OCI-LY1 (cell line): Measurements from ENCODE around the gene IP6K3.

ENCODE experiments used
- H2AFZ ChIP-seq: fragments of 200-600 bp; sonication (generic), shearing (Covaris generic); 2 replicates; pipeline ENCODE4 v1.6.0; 2014; ENCODE audit warnings: antibody characterized with exemption, mild to moderate bottlenecking, low read length
- H3F3A ChIP-seq: fragments of 200-600 bp; sonication (generic), shearing (Covaris generic); 2 replicates; pipeline ENCODE4 v1.6.0; 2014; ENCODE audit warnings: mild to moderate bottlenecking, antibody characterized with exemption, low read length, moderate library complexity; ENCODE audit not compliant: insufficient read depth
- H3K27ac ChIP-seq: fragments of 200-600 bp; sonication (generic); 2 replicates; pipeline ENCODE4 v1.5.1; 2014; ENCODE audit warnings: low read length, mixed run types, mild to moderate bottlenecking, low read depth; ENCODE audit not compliant: poor library complexity, severe bottlenecking
- H3K27me3 ChIP-seq: fragments of 200-600 bp; sonication (generic); 2 replicates; pipeline ENCODE4 v1.6.0; 2014; ENCODE audit warnings: antibody characterized with exemption, mild to moderate bottlenecking, low read length, moderate library complexity; ENCODE audit not compliant: insufficient read depth
- H3K36me3 ChIP-seq: fragments of 200-600 bp; sonication (generic); 2 replicates; pipeline ENCODE4 v1.6.1; 2014; ENCODE audit warnings: mild to moderate bottlenecking, antibody characterized with exemption, low read length, moderate library complexity, mixed read lengths; ENCODE audit not compliant: insufficient read depth
- H3K4me1 ChIP-seq: fragments of 200-600 bp; sonication (generic); 2 replicates; pipeline ENCODE4 v1.5.1; 2014; ENCODE audit warnings: mild to moderate bottlenecking, low read length, moderate library complexity; ENCODE audit not compliant: insufficient read depth, severe bottlenecking
- H3K4me2 ChIP-seq: fragments of 200-600 bp; sonication (generic), shearing (Covaris generic); 2 replicates; pipeline ENCODE4 v1.6.1; 2014; ENCODE audit warnings: low read length
- H3K4me3 ChIP-seq: fragments of 200-600 bp; sonication (generic); 2 replicates; pipeline ENCODE4 v1.5.1; 2014; ENCODE audit warnings: low read length, low read depth, mild to moderate bottlenecking, mixed read lengths; ENCODE audit not compliant: poor library complexity, severe bottlenecking
- H3K79me2 ChIP-seq: fragments of 200-600 bp; shearing (Covaris generic); 2 replicates; pipeline ENCODE4 v1.6.1; 2016; ENCODE audit warnings: mixed run types, low read length, mixed read lengths; ENCODE audit not compliant: insufficient read depth
- H3K9ac ChIP-seq: fragments of 200-600 bp; sonication (generic), shearing (Covaris generic); 2 replicates; pipeline ENCODE4 v1.6.1; 2014; ENCODE audit warnings: mild to moderate bottlenecking, low read length, mixed read lengths
- H3K9me2 ChIP-seq: fragments of 200-600 bp; sonication (generic), shearing (Covaris generic); 2 replicates; pipeline ENCODE4 v1.6.1; 2014; ENCODE audit warnings: low read depth, mild to moderate bottlenecking, low read length, mixed read lengths
- H3K9me3 ChIP-seq: fragments of 200-600 bp; shearing (Covaris generic); 2 replicates; pipeline ENCODE4 v1.6.1; 2014; ENCODE audit warnings: low read length, mixed read lengths
- H4K20me1 ChIP-seq: fragments of 200-600 bp; sonication (generic), shearing (Covaris generic); 2 replicates; pipeline ENCODE4 v1.6.0; 2016; ENCODE audit warnings: mild to moderate bottlenecking, low read length; ENCODE audit not compliant: insufficient read depth
- EZH2 ChIP-seq: fragments of 200-600 bp; sonication (generic), shearing (Covaris generic); IDR thresholded peaks from 2 replicates; pipeline ENCODE4 v1.8.0; 2017; ENCODE audit warnings: borderline replicate concordance, mixed run types, mild to moderate bottlenecking, antibody characterized with exemption, low read length, moderate library complexity, mixed read lengths
- TF ChIP-seq, protein P1 (sequence below): fragments of 200-600 bp; sonication (generic), shearing (Covaris generic); IDR thresholded peaks from 2 replicates; pipeline ENCODE4 v1.5.1; 2017; ENCODE audit warnings: mild to moderate bottlenecking, antibody characterized with exemption, low read length, moderate library complexity, mixed read lengths

Gene IP6K3

DNA sequence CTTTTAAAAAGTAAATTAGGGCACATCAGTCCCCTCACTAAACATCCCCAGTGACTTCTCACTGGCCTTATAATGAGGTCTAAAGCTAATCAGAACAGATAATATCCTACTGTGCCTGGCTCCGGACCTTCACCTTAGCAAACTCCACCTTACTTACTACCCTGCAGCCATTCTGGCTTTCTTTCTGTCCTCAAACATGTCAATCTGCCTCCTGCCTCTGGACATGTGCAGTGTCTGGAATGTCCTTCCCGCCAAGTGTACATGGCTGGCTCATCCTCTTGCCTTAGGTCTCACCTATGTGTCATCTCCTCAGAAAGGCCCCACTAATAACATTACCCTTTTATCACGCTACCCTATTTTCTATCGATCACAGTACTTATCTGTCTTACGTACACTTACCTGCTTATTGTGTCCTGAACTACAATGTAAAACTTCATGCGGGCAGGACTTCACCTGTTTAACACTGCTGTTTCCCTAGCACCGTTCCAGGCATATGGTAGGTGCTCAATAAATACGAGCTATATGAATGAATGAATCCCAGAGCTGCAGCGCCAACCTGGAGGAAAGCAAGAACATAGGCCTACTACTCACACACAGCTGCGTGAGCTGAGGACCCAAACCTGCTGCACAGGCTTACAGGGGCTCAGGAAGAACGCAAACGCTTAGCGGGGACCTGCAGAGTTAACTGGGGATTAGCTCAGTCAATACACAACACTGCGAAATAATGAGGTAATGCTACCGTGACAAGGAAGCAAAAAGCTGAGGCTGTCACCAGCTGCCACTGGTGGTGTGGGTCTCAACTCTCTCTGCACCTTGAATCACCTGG, 36.2 kb downstream of the IP6K3 start:
- Histone ChIP-seq H3K9ac (peak overlapping the region; percentile 83), H3K27me3 (no peaks in the 10 kb centered on the region), H3K36me3 (peaks cover 43% of the 10 kb centered on the region), H3K9me3 (no peaks in the 10 kb centered on the region), H2AFZ (no peak overlapping the region), H3K27ac (peak overlapping the region; percentile 87), H3K79me2 (0 out of 2 replicates have a peak, but pooled peaks cover 2% of the 10 kb centered on the region), H3K9me2 (no peaks in the 10 kb centered on the region), H3K4me1 (peaks cover 52% of the 10 kb centered on the region), H3K4me3 (peak overlapping the region; percentile 70), H3K4me2 (peak overlapping the region; percentile 94), H3F3A (no peaks in the 10 kb centered on the region), H4K20me1 (no peaks in the 10 kb centered on the region)
- TF ChIP-seq, protein P1, sequence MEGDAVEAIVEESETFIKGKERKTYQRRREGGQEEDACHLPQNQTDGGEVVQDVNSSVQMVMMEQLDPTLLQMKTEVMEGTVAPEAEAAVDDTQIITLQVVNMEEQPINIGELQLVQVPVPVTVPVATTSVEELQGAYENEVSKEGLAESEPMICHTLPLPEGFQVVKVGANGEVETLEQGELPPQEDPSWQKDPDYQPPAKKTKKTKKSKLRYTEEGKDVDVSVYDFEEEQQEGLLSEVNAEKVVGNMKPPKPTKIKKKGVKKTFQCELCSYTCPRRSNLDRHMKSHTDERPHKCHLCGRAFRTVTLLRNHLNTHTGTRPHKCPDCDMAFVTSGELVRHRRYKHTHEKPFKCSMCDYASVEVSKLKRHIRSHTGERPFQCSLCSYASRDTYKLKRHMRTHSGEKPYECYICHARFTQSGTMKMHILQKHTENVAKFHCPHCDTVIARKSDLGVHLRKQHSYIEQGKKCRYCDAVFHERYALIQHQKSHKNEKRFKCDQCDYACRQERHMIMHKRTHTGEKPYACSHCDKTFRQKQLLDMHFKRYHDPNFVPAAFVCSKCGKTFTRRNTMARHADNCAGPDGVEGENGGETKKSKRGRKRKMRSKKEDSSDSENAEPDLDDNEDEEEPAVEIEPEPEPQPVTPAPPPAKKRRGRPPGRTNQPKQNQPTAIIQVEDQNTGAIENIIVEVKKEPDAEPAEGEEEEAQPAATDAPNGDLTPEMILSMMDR: no peak
- TF ChIP-seq EZH2: no peak

DNA sequence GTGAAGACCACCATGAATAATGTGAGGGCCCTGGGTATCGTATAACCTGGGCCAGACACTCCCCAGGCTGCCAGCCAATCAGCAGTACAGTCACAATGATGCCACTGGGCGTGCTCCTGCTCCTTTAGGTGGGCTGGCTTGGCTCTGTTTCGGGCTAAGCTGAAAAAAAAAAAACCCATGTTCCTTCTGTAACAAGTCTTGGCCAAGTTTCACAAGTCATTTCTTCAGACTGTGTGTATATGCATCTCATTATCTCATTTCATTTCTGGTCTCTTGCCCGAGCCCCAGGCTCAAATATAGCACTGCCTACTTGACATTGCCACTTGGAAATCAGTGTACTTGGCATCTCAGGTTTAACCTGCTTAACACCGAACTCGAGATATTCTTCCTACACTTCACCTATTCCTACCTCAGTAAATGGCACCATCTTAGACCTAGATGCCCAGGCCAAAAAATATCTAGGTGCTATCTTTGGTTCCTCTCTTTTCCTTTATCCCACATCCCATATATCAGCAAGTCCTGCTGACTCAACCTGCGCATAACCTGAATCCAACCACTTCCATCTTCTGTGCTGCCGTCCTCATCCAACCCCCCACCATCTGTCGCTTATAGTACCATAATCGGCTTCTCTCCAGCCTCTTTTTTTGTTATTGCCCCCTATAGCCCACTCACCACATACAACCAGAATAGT, 37.0 kb downstream of the IP6K3 start:
- H3F3A ChIP-seq: no peaks in the 10 kb centered on the region
- 0 out of 2 replicates have a peak, but pooled peaks cover 2% of the 10 kb centered on the region for H3K79me2 ChIP-seq
- TF ChIP-seq, protein P1: no peak
- TF ChIP-seq EZH2: no peak
- H2AFZ ChIP-seq: no peak overlapping the region
- H3K9me2 ChIP-seq: no peaks in the 10 kb centered on the region
- peak overlapping the region; percentile 70 for H3K4me3 ChIP-seq
- no peaks in the 10 kb centered on the region for H3K27me3 ChIP-seq
- H3K36me3 ChIP-seq: peaks cover 43% of the 10 kb centered on the region
- H3K27ac ChIP-seq: no peak overlapping the region
- peak overlapping the region; percentile 83; the same call in 1 of the 2 replicates for H3K9ac ChIP-seq
- peak overlapping the region; percentile 94 for H3K4me2 ChIP-seq
- H3K9me3 ChIP-seq: no peaks in the 10 kb centered on the region
- H3K4me1 ChIP-seq: peaks cover 58% of the 10 kb centered on the region
- no peaks in the 10 kb centered on the region for H4K20me1 ChIP-seq

DNA sequence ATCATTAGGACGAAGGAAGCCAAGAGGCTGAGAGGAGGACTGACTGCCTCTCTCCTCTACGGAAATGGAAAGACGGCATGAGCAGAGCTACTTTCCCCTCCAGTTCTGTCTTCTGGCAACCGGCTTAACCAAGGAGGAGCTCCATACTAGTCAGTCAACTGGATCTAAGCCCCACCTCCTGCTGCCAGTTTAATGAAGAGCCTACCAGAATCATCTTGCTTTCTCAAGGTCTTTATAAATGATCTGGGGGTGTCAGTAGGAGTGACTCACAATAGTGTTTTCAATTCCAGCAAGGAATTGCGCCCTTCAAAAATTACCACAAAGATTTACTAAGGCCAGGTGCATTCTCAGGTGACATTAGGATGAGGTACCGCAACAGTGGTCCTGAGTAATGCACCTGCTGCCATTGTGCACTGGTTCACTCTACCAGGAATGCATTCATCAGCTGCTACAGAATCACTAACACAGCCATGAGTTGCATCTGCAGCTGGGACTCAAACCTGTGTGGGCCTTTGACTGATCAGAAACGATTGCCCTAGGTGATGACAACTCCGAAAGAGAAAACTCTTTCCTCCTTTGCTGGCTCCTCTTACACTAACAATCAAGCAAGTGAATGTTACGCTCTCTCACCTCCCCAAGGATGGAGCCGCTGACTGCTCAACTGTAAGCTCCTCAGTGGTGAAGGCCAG, 38.0 kb downstream of the IP6K3 start:
- no peak overlapping the region for H2AFZ ChIP-seq
- TF ChIP-seq EZH2: no peak
- TF ChIP-seq, protein P1: no peak
- H3F3A ChIP-seq: no peaks in the 10 kb centered on the region
- H3K4me2 ChIP-seq: no peak overlapping the region
- peaks cover 43% of the 10 kb centered on the region for H3K36me3 ChIP-seq
- H3K4me3 ChIP-seq: no peak overlapping the region
- H3K9me3 ChIP-seq: no peaks in the 10 kb centered on the region
- peaks cover 61% of the 10 kb centered on the region for H3K4me1 ChIP-seq
- no peak overlapping the region for H3K27ac ChIP-seq
- H3K9me2 ChIP-seq: no peaks in the 10 kb centered on the region
- no peaks in the 10 kb centered on the region for H3K27me3 ChIP-seq
- 0 out of 2 replicates have a peak, but pooled peaks cover 2% of the 10 kb centered on the region for H3K79me2 ChIP-seq
- no peak overlapping the region for H3K9ac ChIP-seq
- H4K20me1 ChIP-seq: no peaks in the 10 kb centered on the region
